ENCODE data around the gene C16orf92.
"Not testable (repeated sequence)": the region's sequence is repeated elsewhere in the genome, so short reads cannot be mapped to it uniquely, and the experiment has no call there.

C16orf92 gene

GRCh38 chr16:30005341-30006094, 17.5 kb upstream of the C16orf92 start:
- no peak for DNase-seq

- no peak for DNase-seq
These were observed 16.9 kb upstream of the C16orf92 start for GRCh38 chr16:30006095-30006473.

- no peak for DNase-seq
These were observed 16.2 kb upstream of the C16orf92 start for GRCh38 chr16:30006659-30007377.

GRCh38 chr16:30007378-30007895, 15.6 kb upstream of the C16orf92 start:
- no peak for DNase-seq

- no peak for DNase-seq
These were observed 13.7 kb upstream of the C16orf92 start for GRCh38 chr16:30009085-30009862.

GRCh38 chr16:30009990-30010843, 12.8 kb upstream of the C16orf92 start:
- no peak for DNase-seq

DNA sequence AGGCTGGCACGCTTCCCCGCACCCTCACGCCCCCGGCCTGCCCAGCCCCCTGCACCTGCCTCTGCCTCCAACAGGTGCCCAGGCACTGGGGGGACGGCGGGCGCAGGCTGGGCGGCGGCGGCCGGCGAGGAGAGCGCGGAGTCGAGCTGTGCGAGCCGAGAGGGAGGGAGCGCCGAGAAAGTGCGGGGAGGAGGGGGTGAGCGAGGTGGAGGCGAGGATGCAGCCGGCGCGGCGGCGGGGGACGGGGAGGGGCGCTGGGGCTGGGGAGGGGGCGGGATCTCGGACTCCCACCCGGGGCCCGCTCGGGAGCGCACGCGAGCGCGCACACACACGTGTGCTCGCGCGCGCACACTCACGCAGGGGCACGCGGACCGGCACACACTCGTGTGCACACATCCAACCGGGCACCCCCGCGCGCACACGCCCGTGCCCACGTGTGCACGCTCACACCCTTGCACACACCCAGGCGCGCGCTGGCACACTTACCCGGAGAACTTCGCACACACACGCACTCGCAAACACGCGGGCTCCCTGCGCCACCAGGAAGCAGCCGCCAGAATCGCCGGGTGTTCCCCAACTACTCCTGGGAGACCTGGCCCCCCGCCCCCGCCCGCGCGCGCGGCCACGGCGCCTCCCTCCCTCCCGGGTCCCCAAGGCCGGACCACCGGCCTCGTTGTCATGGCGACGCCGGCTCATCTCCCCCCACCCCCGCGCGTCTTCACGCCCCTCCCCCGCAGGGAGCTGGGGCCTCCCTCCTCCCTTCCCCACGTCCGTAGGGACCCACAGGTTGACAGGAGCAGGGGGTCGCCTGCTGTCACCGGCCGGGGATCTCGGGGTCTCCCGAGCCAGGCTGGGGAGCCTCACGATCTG, 11.9 kb upstream of the C16orf92 start, which contains the start of gene DOC2A:
Gene DOC2A, minus strand, starts transcription at position 184 of the 870 bp plus-strand sequence. CDS start 805 bp downstream, outside the sequence.
- DNase-seq, result no peak

- DNase-seq, result no peak
These were observed 11.1 kb upstream of the C16orf92 start for GRCh38 chr16:30011714-30012504.

DNA sequence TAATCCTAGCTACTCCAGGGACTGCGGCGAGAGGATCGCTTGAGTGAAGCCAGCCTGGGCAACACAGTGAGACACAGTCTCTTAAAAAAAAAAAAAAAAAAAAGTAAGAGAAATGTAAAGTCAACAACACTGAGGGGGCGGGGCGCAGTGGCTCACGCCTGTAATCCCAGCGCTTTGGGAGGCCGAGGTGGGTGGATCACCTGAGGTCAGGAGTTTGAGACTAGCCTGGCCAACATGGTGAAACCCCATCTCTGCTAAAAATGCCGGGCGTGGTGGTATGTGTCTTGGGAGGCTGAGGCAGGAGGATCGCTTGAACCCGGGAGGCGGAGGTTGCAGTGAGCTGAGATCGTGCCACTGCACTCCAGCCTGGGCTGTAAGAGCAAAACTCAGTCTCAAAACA, 10.4 kb upstream of the C16orf92 start:
- not testable (repeated sequence) for DNase-seq

GRCh38 chr16:30015450-30015849, 7.5 kb upstream of the C16orf92 start:
- not testable (repeated sequence) for DNase-seq

GRCh38 chr16:30016555-30017276, 6.3 kb upstream of the C16orf92 start:
- no peak for DNase-seq

DNA sequence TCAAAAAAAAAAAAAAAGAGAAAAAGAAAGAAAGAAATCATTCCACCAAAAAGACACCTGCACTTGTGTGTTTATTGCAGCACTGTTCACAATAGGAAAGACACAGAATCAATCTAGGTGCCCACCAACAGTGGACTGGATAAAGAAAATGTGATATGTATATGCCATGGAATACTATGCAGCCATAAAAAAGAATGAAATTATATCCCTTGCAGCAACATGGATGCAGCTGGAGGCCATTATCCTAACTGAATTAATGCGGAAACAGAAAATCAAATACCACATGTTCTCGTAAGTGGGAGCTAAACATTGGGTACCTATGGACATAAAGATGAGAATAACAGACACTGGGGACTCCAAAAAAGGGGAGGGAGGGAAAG, 5.7 kb upstream of the C16orf92 start:
- DNase-seq, result no peak

- not testable (repeated sequence) for DNase-seq
These were observed 5.1 kb upstream of the C16orf92 start for GRCh38 chr16:30017937-30018336.

DNA sequence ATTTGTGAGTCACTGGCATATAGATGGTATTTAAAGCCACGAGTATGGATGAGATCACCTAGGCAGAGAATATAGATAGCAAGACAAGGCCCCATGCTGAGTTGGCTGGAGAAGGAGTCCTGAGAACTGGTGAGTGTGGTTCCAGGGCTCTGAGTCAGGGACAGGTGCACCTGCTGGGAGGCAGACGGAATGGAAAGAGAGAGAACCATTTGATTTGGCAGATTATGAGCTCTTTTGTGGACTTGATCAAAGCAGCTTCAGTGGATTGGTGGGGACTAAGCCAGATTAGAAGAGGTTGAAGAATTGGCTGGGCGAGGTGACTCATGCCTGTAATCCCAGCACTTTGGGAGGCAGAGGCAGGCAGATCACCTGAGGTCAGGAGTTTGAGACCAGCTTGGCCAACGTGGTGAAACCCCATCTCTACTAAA, 4.3 kb upstream of the C16orf92 start:
- DNase-seq, result no peak

DNA sequence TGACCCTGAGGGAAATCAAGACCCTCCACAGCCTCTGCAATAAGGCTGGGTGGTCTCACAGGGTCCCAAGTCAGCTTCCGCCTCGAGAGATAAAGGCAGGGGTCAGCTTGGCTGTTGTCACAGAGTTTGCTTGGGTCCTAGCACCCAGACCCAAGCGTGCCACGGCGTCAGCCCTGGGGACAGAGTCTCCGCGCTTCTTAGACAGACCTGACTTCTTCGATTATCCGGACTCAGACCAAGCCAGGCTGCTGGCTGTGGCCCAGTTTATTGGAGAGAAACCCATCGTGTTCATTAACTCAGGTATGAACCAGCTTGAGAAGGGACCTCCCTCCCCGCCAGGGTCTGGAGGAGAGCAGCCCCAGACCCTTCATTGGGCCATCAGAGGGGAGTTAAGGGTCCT, 588 bp downstream of the C16orf92 start:
- DNase-seq, result no peak

DNA sequence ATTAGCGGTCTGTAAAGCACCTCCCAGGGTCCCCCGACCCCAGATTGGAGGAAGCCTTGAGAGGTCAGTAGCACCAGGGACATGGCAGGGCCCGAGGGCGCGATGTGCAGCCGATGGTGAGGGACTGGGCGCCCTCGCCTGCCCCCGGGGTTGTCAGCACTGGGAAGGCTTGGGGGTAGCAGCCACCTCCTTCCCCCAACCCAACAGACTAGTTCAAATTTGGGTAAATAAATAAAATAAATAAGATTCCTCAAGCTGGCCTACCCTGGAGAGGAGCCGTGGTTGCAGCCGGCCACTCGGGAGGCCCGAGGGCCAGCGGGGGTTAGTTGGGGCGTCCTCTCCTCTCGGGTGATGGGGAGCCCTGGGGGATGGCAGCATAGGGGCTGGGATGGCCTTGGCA, 1.5 kb downstream of the C16orf92 start:
- no peak for DNase-seq

- DNase-seq, result no peak
These were observed 2.2 kb downstream of the C16orf92 start for GRCh38 chr16:30025156-30025555.

- DNase-seq, result no peak
These were observed 2.6 kb downstream of the C16orf92 start for GRCh38 chr16:30025574-30025973.

- no peak for DNase-seq
These were observed 3.5 kb downstream of the C16orf92 start for GRCh38 chr16:30026449-30026848.

All from NCI-H774 (cell line).